K562 (cell line): ENCODE measurements around the gene TRAPPC4. TPM values are rescaled to one million over a fixed set of nuclear protein-coding genes. Genes with fewer than 3 reads are reported as not detected.

Experiments used
- ARID1B ChIP-seq: fragments of 450-650 bp; IDR thresholded peaks from 2 replicates; pipeline ENCODE4 v1.6.1; 2016; ENCODE audit warnings: antibody characterized with exemption, mild to moderate bottlenecking, inconsistent platforms
- CBFA2T2 ChIP-seq: fragments of 450-650 bp; conservative IDR thresholded peaks from 2 replicates; pipeline ENCODE4 v1.6.1; 2017; ENCODE audit warnings: mild to moderate bottlenecking
- CBFA2T3 ChIP-seq: fragments of 450-650 bp; IDR thresholded peaks from 2 replicates; pipeline ENCODE4 v1.6.1; 2017
- CBX8 ChIP-seq: fragments of 200-600 bp; sonication (generic); IDR thresholded peaks from 2 replicates; pipeline ENCODE4 v1.6.1; 2012; ENCODE audit warnings: borderline replicate concordance, mixed run types, low read depth, mild to moderate bottlenecking, moderate library complexity, mixed read lengths, low read length, control low read depth, inconsistent platforms; ENCODE audit not compliant: poor library complexity, severe bottlenecking; ENCODE audit errors: extremely low read depth
- DPF2 ChIP-seq: fragments of 450-650 bp; IDR thresholded peaks from 2 replicates; pipeline ENCODE4 v1.6.1; 2016
- ELF4 ChIP-seq: fragments of 450-650 bp; formaldehyde crosslinking; IDR thresholded peaks from 2 replicates; pipeline ENCODE4 v1.4.0; 2022; ENCODE audit warnings: missing genetic modification characterization
- HNRNPL ChIP-seq: fragments of 200-400 bp; formaldehyde crosslinking; IDR thresholded peaks from 2 replicates; pipeline ENCODE4 v1.6.1; 2017; ENCODE audit warnings: low read depth, mild to moderate bottlenecking, low read length
- HOXB6 ChIP-seq: fragments of 250-450 bp; sonication (Bioruptor Pico); IDR thresholded peaks from 2 replicates; pipeline ENCODE4 v1.5.1; 2022; ENCODE audit warnings: mild to moderate bottlenecking, borderline replicate concordance
- POLR2AphosphoS5 ChIP-seq: IDR thresholded peaks from 2 replicates; pipeline ENCODE4 v1.6.1; 2011; ENCODE audit warnings: mild to moderate bottlenecking, low read depth, low read length, moderate library complexity; ENCODE audit not compliant: control insufficient read depth, insufficient read depth
- POLR3A ChIP-seq: IDR thresholded peaks from 2 replicates; pipeline ENCODE4 v1.6.1; 2011; ENCODE audit warnings: borderline replicate concordance, mild to moderate bottlenecking, moderate library complexity; ENCODE audit not compliant: insufficient read length, insufficient read depth; ENCODE audit errors: extremely low read depth
- TAF1 ChIP-seq: IDR thresholded peaks from 2 replicates; pipeline ENCODE4 v1.6.1; 2011; ENCODE audit warnings: mild to moderate bottlenecking, low read length, moderate library complexity; ENCODE audit not compliant: insufficient read depth, control insufficient read depth, severe bottlenecking; ENCODE audit errors: extremely low read depth
- XRCC4 ChIP-seq: IDR thresholded peaks from one replicate; pipeline ENCODE4 v1.6.1; 2011; ENCODE audit not compliant: insufficient read depth, insufficient read length; ENCODE audit errors: extremely low read depth
- ZNF143 ChIP-seq: sonication (generic); formaldehyde crosslinking; IDR thresholded peaks from 2 replicates; pipeline ENCODE4 v1.9.0; 2022; ENCODE audit warnings: mild to moderate bottlenecking, missing genetic modification reagents
- ZNF253 ChIP-seq: fragments of 250-450 bp; sonication (Bioruptor Pico); conservative IDR thresholded peaks from 2 replicates; pipeline ENCODE4 v1.6.1; 2021; ENCODE audit warnings: mild to moderate bottlenecking
- polyA plus RNA-seq, 8 experiments: library from polyadenylated mRNA; depleted of rRNA in 4 of 8; stranded (reverse) in 5 of 8; unstranded in 3 of 8; fragments of >200 nt; fragmentation: Nextera tagmentation in 2 of 8; fragmentation: Illumina TruSeq in 1 of 8; extraction: Ambion mirVana in 2 of 8; extraction: Trizol in 1 of 8; gene quantifications; 2 replicates each; pipeline versions ENCODE4 v1.2.1 to v1.2.3, GENCODE V29; 2011 to 2014; ENCODE audit warnings: inconsistent platforms in 1 of 8, missing spikeins in 1 of 8
- total RNA-seq, 7 experiments: library from RNA; depleted of rRNA in 6 of 7; stranded (reverse); fragments of >200 nt in 6 of 7; fragmentation: Illumina TruSeq in 2 of 7; extraction: Trizol in 2 of 7; gene quantifications; 2 replicates each; pipeline versions ENCODE4 v1.2.1 to v1.2.3, GENCODE V29; 2011 to 2021; ENCODE audit warnings: low replicate concordance in 1 of 7
- TF ChIP-seq, protein P1 (sequence below): sonication (generic); formaldehyde crosslinking; IDR thresholded peaks from 2 replicates; pipeline ENCODE4 v1.8.0; 2022; ENCODE audit warnings: mild to moderate bottlenecking, missing genetic modification reagents
- TF ChIP-seq, protein P2 (sequence below): sonication (generic); formaldehyde crosslinking; IDR thresholded peaks from 2 replicates; pipeline ENCODE4 v1.8.0; 2023; ENCODE audit warnings: missing genetic modification reagents, mild to moderate bottlenecking, borderline replicate concordance
- TF ChIP-seq, protein P3 (sequence below): sonication (generic); formaldehyde crosslinking; IDR thresholded peaks from 2 replicates; pipeline ENCODE4 v1.9.0; 2022; ENCODE audit warnings: mild to moderate bottlenecking, missing genetic modification reagents
- TF ChIP-seq, protein P4 (sequence below): fragments of 450-650 bp; IDR thresholded peaks from 2 replicates; pipeline ENCODE4 v1.6.1; 2014; ENCODE audit warnings: low read depth, mild to moderate bottlenecking, moderate library complexity, borderline replicate concordance
- TF ChIP-seq, protein P5 (sequence below): conservative IDR thresholded peaks from 2 replicates; pipeline ENCODE4 v1.6.1; 2011; ENCODE audit warnings: low read depth, mild to moderate bottlenecking, low read length; ENCODE audit not compliant: control insufficient read depth

Gene TRAPPC4
- total and polyA plus RNA-seq, 9 of the 15 experiments (the other 6 are each of a cell fraction or from before 2014, with no cell fraction given): 121 to 524 (median 142) TPM

DNA sequence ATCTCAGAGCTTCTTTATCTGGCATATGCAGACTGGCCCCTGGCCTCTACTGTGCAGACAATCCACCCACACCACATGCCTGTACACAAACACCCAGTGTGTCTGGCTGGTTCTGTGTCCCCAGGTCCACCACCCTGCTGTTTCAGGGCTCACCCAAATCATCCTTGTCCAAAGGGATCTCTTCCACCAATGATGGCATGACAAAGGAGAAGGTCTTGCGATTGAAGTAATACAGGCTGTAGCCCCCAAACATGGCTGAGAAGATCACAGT lies 10.4 kb downstream of the TRAPPC4 start (continued):
- TF ChIP-seq ARID1B (peak; percentile 57), HOXB6 (no peak), CBX8 (no peak), XRCC4 (no peak), ELF4 (CRISPR knock-in tag) (no peak), CBFA2T3 (peak; percentile 82), POLR2AphosphoS5 (no peak), DPF2 (0 out of 2 replicates have a peak, but pooled peaks have one; percentile 12), HNRNPL (no peak), ZNF253 (CRISPR knock-in tag) (no peak), POLR3A (no peak), CBFA2T2 (peak; percentile 56), TAF1 (no peak), ZNF143 (CRISPR knock-in tag) (no peak)
- TF ChIP-seq, protein P1, sequence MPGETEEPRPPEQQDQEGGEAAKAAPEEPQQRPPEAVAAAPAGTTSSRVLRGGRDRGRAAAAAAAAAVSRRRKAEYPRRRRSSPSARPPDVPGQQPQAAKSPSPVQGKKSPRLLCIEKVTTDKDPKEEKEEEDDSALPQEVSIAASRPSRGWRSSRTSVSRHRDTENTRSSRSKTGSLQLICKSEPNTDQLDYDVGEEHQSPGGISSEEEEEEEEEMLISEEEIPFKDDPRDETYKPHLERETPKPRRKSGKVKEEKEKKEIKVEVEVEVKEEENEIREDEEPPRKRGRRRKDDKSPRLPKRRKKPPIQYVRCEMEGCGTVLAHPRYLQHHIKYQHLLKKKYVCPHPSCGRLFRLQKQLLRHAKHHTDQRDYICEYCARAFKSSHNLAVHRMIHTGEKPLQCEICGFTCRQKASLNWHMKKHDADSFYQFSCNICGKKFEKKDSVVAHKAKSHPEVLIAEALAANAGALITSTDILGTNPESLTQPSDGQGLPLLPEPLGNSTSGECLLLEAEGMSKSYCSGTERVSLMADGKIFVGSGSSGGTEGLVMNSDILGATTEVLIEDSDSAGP (CRISPR knock-in tag): no peak
- TF ChIP-seq, protein P2, sequence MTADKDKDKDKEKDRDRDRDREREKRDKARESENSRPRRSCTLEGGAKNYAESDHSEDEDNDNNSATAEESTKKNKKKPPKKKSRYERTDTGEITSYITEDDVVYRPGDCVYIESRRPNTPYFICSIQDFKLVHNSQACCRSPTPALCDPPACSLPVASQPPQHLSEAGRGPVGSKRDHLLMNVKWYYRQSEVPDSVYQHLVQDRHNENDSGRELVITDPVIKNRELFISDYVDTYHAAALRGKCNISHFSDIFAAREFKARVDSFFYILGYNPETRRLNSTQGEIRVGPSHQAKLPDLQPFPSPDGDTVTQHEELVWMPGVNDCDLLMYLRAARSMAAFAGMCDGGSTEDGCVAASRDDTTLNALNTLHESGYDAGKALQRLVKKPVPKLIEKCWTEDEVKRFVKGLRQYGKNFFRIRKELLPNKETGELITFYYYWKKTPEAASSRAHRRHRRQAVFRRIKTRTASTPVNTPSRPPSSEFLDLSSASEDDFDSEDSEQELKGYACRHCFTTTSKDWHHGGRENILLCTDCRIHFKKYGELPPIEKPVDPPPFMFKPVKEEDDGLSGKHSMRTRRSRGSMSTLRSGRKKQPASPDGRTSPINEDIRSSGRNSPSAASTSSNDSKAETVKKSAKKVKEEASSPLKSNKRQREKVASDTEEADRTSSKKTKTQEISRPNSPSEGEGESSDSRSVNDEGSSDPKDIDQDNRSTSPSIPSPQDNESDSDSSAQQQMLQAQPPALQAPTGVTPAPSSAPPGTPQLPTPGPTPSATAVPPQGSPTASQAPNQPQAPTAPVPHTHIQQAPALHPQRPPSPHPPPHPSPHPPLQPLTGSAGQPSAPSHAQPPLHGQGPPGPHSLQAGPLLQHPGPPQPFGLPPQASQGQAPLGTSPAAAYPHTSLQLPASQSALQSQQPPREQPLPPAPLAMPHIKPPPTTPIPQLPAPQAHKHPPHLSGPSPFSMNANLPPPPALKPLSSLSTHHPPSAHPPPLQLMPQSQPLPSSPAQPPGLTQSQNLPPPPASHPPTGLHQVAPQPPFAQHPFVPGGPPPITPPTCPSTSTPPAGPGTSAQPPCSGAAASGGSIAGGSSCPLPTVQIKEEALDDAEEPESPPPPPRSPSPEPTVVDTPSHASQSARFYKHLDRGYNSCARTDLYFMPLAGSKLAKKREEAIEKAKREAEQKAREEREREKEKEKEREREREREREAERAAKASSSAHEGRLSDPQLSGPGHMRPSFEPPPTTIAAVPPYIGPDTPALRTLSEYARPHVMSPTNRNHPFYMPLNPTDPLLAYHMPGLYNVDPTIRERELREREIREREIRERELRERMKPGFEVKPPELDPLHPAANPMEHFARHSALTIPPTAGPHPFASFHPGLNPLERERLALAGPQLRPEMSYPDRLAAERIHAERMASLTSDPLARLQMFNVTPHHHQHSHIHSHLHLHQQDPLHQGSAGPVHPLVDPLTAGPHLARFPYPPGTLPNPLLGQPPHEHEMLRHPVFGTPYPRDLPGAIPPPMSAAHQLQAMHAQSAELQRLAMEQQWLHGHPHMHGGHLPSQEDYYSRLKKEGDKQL: no peak
- TF ChIP-seq, protein P3, sequence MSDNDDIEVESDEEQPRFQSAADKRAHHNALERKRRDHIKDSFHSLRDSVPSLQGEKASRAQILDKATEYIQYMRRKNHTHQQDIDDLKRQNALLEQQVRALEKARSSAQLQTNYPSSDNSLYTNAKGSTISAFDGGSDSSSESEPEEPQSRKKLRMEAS (CRISPR knock-in tag): peak; percentile 13; the same call in 1 of the 2 replicates
- TF ChIP-seq, protein P4, sequence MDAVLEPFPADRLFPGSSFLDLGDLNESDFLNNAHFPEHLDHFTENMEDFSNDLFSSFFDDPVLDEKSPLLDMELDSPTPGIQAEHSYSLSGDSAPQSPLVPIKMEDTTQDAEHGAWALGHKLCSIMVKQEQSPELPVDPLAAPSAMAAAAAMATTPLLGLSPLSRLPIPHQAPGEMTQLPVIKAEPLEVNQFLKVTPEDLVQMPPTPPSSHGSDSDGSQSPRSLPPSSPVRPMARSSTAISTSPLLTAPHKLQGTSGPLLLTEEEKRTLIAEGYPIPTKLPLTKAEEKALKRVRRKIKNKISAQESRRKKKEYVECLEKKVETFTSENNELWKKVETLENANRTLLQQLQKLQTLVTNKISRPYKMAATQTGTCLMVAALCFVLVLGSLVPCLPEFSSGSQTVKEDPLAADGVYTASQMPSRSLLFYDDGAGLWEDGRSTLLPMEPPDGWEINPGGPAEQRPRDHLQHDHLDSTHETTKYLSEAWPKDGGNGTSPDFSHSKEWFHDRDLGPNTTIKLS: no peak
- TF ChIP-seq, protein P5, sequence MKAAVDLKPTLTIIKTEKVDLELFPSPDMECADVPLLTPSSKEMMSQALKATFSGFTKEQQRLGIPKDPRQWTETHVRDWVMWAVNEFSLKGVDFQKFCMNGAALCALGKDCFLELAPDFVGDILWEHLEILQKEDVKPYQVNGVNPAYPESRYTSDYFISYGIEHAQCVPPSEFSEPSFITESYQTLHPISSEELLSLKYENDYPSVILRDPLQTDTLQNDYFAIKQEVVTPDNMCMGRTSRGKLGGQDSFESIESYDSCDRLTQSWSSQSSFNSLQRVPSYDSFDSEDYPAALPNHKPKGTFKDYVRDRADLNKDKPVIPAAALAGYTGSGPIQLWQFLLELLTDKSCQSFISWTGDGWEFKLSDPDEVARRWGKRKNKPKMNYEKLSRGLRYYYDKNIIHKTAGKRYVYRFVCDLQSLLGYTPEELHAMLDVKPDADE: no peak
